HEK293T (cell line): ENCODE measurements around the gene FBRSL1.

Experiments
- ARNT ChIP-seq: fragments of 450-650 bp; IDR thresholded peaks from 2 replicates; pipeline ENCODE4 v1.6.1; 2017; ENCODE audit warnings: mild to moderate bottlenecking
- BHLHE40 ChIP-seq: fragments of 450-650 bp; IDR thresholded peaks from 2 replicates; pipeline ENCODE4 v1.6.1; 2016; ENCODE audit warnings: mild to moderate bottlenecking, moderate library complexity, borderline replicate concordance
- ELF4 ChIP-seq: fragments of 450-650 bp; IDR thresholded peaks from 2 replicates; pipeline ENCODE4 v1.6.1; 2017; ENCODE audit warnings: antibody characterized with exemption
- FOXK2 ChIP-seq: fragments of 450-650 bp; IDR thresholded peaks from 2 replicates; pipeline ENCODE4 v1.6.1; 2016; ENCODE audit warnings: mild to moderate bottlenecking
- FOXM1 ChIP-seq: fragments of 450-650 bp; IDR thresholded peaks from 2 replicates; pipeline ENCODE4 v1.6.1; 2017; ENCODE audit warnings: mild to moderate bottlenecking, borderline replicate concordance
- L3MBTL2 ChIP-seq: fragments of 450-650 bp; conservative IDR thresholded peaks from 2 replicates; pipeline ENCODE4 v1.6.1; 2016; ENCODE audit warnings: mild to moderate bottlenecking
- LEF1 ChIP-seq: fragments of 450-650 bp; IDR thresholded peaks from 2 replicates; pipeline ENCODE4 v1.6.1; 2017; ENCODE audit warnings: mild to moderate bottlenecking, borderline replicate concordance
- NFRKB ChIP-seq: fragments of 450-650 bp; IDR thresholded peaks from 2 replicates; pipeline ENCODE4 v1.6.1; 2016; ENCODE audit warnings: mild to moderate bottlenecking, moderate library complexity
- SP1 ChIP-seq: fragments of 450-650 bp; IDR thresholded peaks from 2 replicates; pipeline ENCODE4 v1.6.1; 2017
- SUZ12 ChIP-seq: fragments of 450-650 bp; IDR thresholded peaks from 2 replicates; pipeline ENCODE4 v1.6.1; 2016; ENCODE audit warnings: mild to moderate bottlenecking
- ZNF384 ChIP-seq: fragments of 450-650 bp; IDR thresholded peaks from 2 replicates; pipeline ENCODE4 v1.6.1; 2016
- TF ChIP-seq, protein P1 (sequence below): fragments of 450-650 bp; IDR thresholded peaks from 2 replicates; pipeline ENCODE4 v1.6.1; 2016

DNA sequence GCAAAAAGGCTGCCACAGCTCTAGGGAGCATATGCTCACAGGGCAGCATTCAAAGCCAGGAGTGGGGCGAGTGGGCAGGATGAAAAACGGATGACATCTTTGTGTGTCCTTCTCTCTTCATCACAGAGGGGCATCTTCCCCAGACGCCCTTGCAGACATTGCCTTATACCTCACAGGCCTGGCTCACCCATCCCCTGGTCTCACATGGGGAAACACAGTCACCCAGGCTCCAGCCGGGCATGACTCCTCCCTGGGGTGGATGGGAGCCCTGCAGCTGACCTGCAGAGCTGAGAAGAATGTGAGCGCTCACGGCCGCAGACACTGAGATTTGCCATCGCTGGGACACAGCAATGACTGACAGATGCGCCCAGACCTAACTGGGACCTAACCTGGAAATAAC, 7.2 kb upstream of the FBRSL1 start:
- no peak for TF ChIP-seq SUZ12
- no peak for TF ChIP-seq SP1
- no peak for TF ChIP-seq FOXK2
- TF ChIP-seq BHLHE40: no peak
- TF ChIP-seq, protein P1, sequence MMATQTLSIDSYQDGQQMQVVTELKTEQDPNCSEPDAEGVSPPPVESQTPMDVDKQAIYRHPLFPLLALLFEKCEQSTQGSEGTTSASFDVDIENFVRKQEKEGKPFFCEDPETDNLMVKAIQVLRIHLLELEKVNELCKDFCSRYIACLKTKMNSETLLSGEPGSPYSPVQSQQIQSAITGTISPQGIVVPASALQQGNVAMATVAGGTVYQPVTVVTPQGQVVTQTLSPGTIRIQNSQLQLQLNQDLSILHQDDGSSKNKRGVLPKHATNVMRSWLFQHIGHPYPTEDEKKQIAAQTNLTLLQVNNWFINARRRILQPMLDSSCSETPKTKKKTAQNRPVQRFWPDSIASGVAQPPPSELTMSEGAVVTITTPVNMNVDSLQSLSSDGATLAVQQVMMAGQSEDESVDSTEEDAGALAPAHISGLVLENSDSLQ: no peak
- no peak for TF ChIP-seq LEF1
- no peak for TF ChIP-seq NFRKB
- no peak for TF ChIP-seq ARNT
- TF ChIP-seq ELF4: no peak
- no peak for TF ChIP-seq FOXM1
- no peak for TF ChIP-seq L3MBTL2
- no peak for TF ChIP-seq ZNF384
